GM10248 (cell line): ENCODE results near the gene NUMBL.
"Not testable (repeated sequence)": the region's sequence is repeated elsewhere in the genome, so short reads cannot be mapped to it uniquely, and the experiment has no call there.

Experiments used
- CTCF ChIA-PET: fragments of 300-600 bp; sonication (Branson Sonifier 250); formaldehyde crosslinking; extraction: SDS; loops from one replicate; lab custom pipeline; 2021; ENCODE audit warnings: antibody characterized with exemption; lab: Yijun Ruan, JAX
- POLR2A ChIA-PET: fragments of 350-650 bp; sonication (Branson Sonifier 250); formaldehyde crosslinking; extraction: SDS; loops from one replicate; lab custom pipeline; 2020; ENCODE audit warnings: antibody characterized with exemption; lab: Yijun Ruan, JAX
- DNase-seq: peaks from one replicate; pipeline ENCODE4 v3.0.0; 2012; ENCODE audit errors: extremely low spot score
- TF ChIP-seq, protein P1 (sequence below): IDR thresholded peaks from 2 replicates; pipeline ENCODE4 v1.5.1; 2012; ENCODE audit warnings: mild to moderate bottlenecking, low read depth; ENCODE audit errors: extremely low read depth, missing control alignments, control extremely low read depth

Gene NUMBL

GRCh38 chr19:40626918-40627317, 63.5 kb downstream of the NUMBL start:
- TF ChIP-seq, protein P1, sequence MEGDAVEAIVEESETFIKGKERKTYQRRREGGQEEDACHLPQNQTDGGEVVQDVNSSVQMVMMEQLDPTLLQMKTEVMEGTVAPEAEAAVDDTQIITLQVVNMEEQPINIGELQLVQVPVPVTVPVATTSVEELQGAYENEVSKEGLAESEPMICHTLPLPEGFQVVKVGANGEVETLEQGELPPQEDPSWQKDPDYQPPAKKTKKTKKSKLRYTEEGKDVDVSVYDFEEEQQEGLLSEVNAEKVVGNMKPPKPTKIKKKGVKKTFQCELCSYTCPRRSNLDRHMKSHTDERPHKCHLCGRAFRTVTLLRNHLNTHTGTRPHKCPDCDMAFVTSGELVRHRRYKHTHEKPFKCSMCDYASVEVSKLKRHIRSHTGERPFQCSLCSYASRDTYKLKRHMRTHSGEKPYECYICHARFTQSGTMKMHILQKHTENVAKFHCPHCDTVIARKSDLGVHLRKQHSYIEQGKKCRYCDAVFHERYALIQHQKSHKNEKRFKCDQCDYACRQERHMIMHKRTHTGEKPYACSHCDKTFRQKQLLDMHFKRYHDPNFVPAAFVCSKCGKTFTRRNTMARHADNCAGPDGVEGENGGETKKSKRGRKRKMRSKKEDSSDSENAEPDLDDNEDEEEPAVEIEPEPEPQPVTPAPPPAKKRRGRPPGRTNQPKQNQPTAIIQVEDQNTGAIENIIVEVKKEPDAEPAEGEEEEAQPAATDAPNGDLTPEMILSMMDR = no peak
- CTCF ChIA-PET = no interaction called here
- no peak for DNase-seq
- POLR2A ChIA-PET = no interaction called here

DNA sequence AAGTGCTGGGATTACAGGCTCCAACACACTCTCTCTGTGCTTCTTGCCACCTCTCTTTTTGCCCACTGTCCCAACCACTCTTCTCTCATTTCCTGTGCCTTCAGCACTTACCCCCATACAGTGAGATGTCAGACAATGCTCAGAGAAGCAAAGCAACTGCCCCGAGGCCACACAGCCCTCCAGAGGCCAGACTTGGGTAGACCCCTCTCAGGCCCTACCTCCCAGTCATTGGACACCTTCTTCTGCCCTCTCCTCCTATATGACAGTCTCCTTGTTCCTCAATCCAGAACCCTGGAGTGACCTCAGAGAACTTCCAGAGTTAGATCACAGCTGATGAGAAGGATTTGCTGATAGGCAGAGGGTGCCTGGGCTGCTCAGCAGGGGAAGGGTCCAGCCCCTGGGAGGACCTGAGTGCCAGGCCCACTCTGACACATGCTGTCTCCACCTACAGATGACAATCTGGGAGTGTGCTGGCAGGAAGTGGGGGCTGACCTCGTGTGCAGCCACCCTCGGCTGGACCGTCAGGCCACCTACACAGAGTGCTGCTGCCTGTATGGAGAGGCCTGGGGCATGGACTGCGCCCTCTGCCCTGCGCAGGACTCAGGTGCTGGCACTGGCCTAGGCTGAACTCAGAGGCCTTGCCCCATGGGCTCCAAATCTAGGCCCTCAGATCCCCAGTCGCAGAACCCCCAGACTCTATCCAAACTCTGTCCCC, 64.9 kb downstream of the NUMBL start:
- POLR2A ChIA-PET = no interaction called here
- CTCF ChIA-PET = interaction anchor here (7.0 kb wide), 1 partner anchor 9 kb away, joined by 82 read pairs; no protein-coding TSS in a partner anchor
- TF ChIP-seq, protein P1 = no peak
- no peak for DNase-seq

DNA sequence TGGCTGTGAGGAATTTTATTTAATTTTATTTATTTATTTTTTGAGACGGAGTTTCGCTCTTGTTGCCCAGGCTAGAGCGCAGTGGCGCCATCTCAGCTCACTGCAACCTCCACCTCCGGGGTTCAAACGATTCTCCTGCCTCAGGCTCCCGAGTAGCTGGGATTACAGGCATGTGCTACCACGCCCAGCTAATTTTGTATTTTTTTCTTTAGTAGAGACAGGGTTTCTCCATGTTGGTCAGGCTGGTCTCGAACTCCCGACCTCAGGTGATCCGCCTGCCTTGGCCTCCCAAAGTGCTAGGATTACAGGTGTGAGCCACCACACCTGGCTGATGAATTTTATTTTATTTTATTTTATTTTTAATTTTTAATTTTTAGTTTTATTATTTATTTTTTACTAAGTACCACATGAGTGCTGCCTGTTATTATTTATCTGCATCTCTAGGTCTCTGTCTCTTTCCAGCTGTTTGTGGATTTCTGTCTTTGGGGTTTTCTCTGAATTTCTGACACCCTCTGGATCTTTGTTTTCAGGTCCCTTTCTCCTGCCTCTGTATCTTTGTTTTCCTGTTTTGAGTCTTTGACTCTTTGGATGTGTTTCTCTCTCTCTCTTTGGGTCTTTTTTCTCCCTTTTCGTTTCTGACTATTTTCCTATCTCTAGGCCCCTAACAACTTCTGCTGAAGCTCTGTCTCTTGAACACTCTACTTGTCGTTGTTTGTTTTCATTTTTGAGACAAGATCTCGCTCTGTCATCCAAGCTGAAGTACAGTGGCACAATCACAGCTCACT, 65.9 kb downstream of the NUMBL start:
- CTCF ChIA-PET = interaction anchor here (1.3 to 7.0 kb wide), 3 partner anchors 10 to 92 kb away, joined by 3 to 82 read pairs (median 6); no protein-coding TSS in a partner anchor
- DNase-seq, POLR2A ChIA-PET: not testable (repeated sequence)

- ChIA-PET POLR2A (no interaction called here), CTCF (interaction anchor here (1.3 to 7.0 kb wide), 3 partner anchors 11 to 91 kb away, joined by 3 to 82 read pairs (median 6); no protein-coding TSS in a partner anchor)
- no peak for DNase-seq
- TF ChIP-seq, protein P1 = no peak
Observed at GRCh38 chr19:40623403-40624251, 66.8 kb downstream of the NUMBL start.

DNA sequence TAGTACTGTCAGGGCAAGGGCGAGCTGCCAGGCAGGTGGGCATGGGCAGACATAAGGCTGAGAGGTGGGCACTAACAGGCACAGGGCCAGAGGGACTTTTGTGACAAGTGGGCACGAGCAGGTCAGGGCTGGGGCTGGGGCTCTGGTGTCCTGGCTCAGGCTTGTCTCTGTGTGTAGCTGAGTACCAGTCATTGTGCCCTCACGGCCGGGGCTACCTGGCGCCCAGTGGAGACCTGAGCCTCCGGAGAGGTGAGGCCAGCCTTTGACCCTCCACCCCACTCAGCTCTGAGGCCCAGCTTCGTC, 67.7 kb downstream of the NUMBL start:
- ChIA-PET CTCF (interaction anchor here (0.8 to 7.0 kb wide), 3 partner anchors 10 to 19 kb away, joined by 3 to 82 read pairs (median 6); no protein-coding TSS in a partner anchor), POLR2A (no interaction called here)
- TF ChIP-seq, protein P1 = no peak
- no peak for DNase-seq

DNA sequence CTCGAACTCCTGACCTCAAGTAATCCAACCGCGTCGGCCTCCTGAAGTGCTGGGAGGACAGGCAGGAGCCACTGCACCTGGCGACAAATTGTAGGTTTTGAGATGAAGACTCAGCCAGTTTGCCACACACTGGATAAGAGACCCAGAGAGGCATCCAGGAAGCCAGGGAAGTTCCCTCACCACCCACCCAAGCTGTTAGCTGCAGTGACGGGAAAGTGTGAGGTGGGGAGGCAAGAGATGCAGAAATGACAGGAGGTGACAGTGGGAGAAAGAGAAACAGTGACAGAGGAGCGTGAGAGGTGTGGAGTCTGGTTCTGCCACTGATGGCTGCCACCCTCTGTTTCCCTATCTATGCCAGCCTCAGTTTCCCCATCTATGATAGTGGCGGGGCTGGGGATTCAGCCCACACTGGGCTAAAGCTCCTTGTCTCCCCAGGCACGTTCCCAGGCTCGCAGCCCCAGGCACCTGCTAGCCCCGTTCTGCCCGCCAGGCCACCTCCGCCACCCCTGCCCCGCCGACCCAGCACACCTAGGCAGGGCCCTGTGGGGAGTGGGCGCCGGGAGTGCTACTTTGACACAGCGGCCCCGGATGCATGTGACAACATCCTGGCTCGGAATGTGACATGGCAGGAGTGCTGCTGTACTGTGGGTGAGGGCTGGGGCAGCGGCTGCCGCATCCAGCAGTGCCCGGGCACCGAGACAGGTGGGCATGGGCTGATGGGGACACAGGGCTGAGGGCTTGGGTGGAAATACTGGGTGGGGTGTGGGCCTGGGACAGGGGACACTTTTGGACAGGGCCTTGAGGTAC, 68.3 kb downstream of the NUMBL start:
- TF ChIP-seq, protein P1 = no peak
- POLR2A ChIA-PET = no interaction called here

More for the DNA sequence above, 68.3 kb downstream of the NUMBL start:
- DNase-seq = no peak
- CTCF ChIA-PET = interaction anchor here (0.8 to 7.0 kb wide), 5 partner anchors 9 to 41 kb away, joined by 3 to 82 read pairs (median 4); no protein-coding TSS in a partner anchor
